B cell (primary cell): Measurements from ENCODE around the gene TRMT11. TPM values are rescaled to one million over a fixed set of nuclear protein-coding genes. Genes with fewer than 3 reads are reported as not detected.
"Not testable (repeated sequence)": the region's sequence is repeated elsewhere in the genome, so short reads cannot be mapped to it uniquely, and the experiment has no call there.

Source experiments
- ATAC-seq: fragments of 200-7000 bp; cut with Tn5 transposase; one replicate; pipeline ENCODE4 v1.10.0; 2021; ENCODE audit warnings: low read depth, mild to moderate bottlenecking, moderate number of reproducible peaks, moderate library complexity
- CTCF ChIA-PET: fragments of 350-600 bp; sonication (Branson Sonifier 250); formaldehyde crosslinking; loops from one replicate; lab custom pipeline; 2021; ENCODE audit warnings: antibody characterized with exemption, inconsistent platforms; lab: Charles Lee
- POLR2A ChIA-PET: fragments of 350-600 bp; sonication (Branson Sonifier 250); formaldehyde crosslinking; loops from one replicate; lab custom pipeline; 2021; ENCODE audit warnings: antibody characterized with exemption; lab: Charles Lee
- DNase-seq: peaks from one replicate; pipeline ENCODE4 v3.0.0; 2013
- H2AFZ ChIP-seq: 2 replicates; pipeline ENCODE4 v1.6.1; 2012; ENCODE audit warnings: mild to moderate bottlenecking, low read depth, low read length; ENCODE audit not compliant: insufficient read depth, poor library complexity, severe bottlenecking
- H3K27ac ChIP-seq, 2 donors: 1 replicate in 1 of 2; 2 replicates in 1 of 2; pipeline ENCODE4 v1.5.1; 2012 to 2013; ENCODE audit warnings: low read length in 2 of 2, mild to moderate bottlenecking in 2 of 2, moderate library complexity in 1 of 2
- H3K27me3 ChIP-seq, 4 experiments: fragments of 200-600 bp in 1 of 4; sonication (generic) in 1 of 4; replicated peaks in 1 of 4; 1 replicate in 2 of 4; 2 replicates in 2 of 4; pipeline versions ENCODE4 v1.6.1 to v1.7.0; 2013 to 2016; ENCODE audit warnings: low read length in 3 of 4, mild to moderate bottlenecking in 2 of 4, mixed read lengths in 1 of 4, moderate library complexity in 1 of 4; ENCODE audit not compliant: insufficient read depth in 4 of 4, control insufficient read depth in 3 of 4; ENCODE audit errors: control extremely low read depth in 1 of 4
- H3K36me3 ChIP-seq, 2 experiments: replicated peaks in 1 of 2; 1 replicate in 1 of 2; 2 replicates in 1 of 2; pipeline versions ENCODE4 v1.6.1 to v1.7.1; 2013; ENCODE audit warnings: low read length in 1 of 2; ENCODE audit not compliant: insufficient read depth in 2 of 2, control insufficient read depth in 1 of 2; ENCODE audit errors: control extremely low read depth in 1 of 2, extremely low read depth in 1 of 2
- H3K4me1 ChIP-seq, 2 donors: fragments of 200-600 bp in 1 of 2; sonication (generic) in 1 of 2; 1 replicate in 1 of 2; 2 replicates in 1 of 2; pipeline versions ENCODE4 v1.5.1 to v1.6.1; 2013 to 2017; ENCODE audit warnings: low read length in 2 of 2; ENCODE audit not compliant: control insufficient read depth in 2 of 2, insufficient read depth in 2 of 2
- H3K4me2 ChIP-seq: replicated peaks from 2 replicates; pipeline ENCODE3; 2012; ENCODE audit warnings: mild to moderate bottlenecking, low read depth, low read length; ENCODE audit not compliant: poor library complexity, severe bottlenecking
- H3K4me3 ChIP-seq, 5 experiments: fragments of 200-600 bp in 1 of 5; sonication (generic) in 1 of 5; 1 replicate in 3 of 5; 2 replicates in 2 of 5; pipeline versions ENCODE4 v1.5.1 to v1.7.0; 2011 to 2016; ENCODE audit warnings: low read length in 4 of 5, mild to moderate bottlenecking in 4 of 5, low read depth in 2 of 5, control low read depth in 1 of 5, moderate library complexity in 1 of 5; ENCODE audit not compliant: insufficient read depth in 1 of 5; ENCODE audit errors: control extremely low read depth in 1 of 5, extremely low read depth in 1 of 5
- H3K79me2 ChIP-seq: fragments of 200-600 bp; sonication (generic); one replicate; pipeline ENCODE4 v1.6.0; 2016; ENCODE audit warnings: low read length; ENCODE audit not compliant: control insufficient read depth, insufficient read depth
- H3K9ac ChIP-seq: fragments of 200-600 bp; sonication (generic); 2 replicates; pipeline ENCODE4 v1.6.1; 2017; ENCODE audit warnings: mild to moderate bottlenecking, low read length, moderate library complexity
- H3K9me3 ChIP-seq, 3 donors: one replicate each; pipeline versions ENCODE4 v1.6.1 to v1.7.1; 2013; ENCODE audit warnings: low read length in 2 of 3; ENCODE audit not compliant: control insufficient read depth in 2 of 3, insufficient read depth in 1 of 3; ENCODE audit errors: control extremely low read depth in 1 of 3
- H4K20me1 ChIP-seq: 2 replicates; pipeline ENCODE4 v1.6.0; 2012; ENCODE audit warnings: mild to moderate bottlenecking, low read length; ENCODE audit not compliant: insufficient read depth, control insufficient read depth, poor library complexity, severe bottlenecking
- H3K27ac Mint-ChIP-seq: one replicate; pipeline ENCODE4 v1.8.0; 2021; ENCODE audit warnings: mixed read lengths
- H3K27me3 Mint-ChIP-seq: one replicate; pipeline ENCODE4 v1.8.0; 2021; ENCODE audit warnings: mixed read lengths
- H3K4me1 Mint-ChIP-seq: one replicate; pipeline ENCODE4 v1.8.0; 2021; ENCODE audit warnings: mixed read lengths
- H3K4me3 Mint-ChIP-seq: one replicate; pipeline ENCODE4 v1.8.0; 2021; ENCODE audit warnings: mixed read lengths
- H3K9me3 Mint-ChIP-seq: one replicate; pipeline ENCODE4 v1.8.0; 2022; ENCODE audit warnings: mixed read lengths; ENCODE audit not compliant: insufficient read depth
- EZH2 ChIP-seq: IDR thresholded peaks from 2 replicates; pipeline ENCODE4 v1.6.1; 2012; ENCODE audit warnings: borderline replicate concordance, low read depth, mild to moderate bottlenecking, moderate library complexity, low read length; ENCODE audit not compliant: insufficient read depth, poor library complexity, severe bottlenecking
- WGBS: methylation state at CpG from one replicate; pipeline ENCODE4 v1.1.5; 2013; ENCODE audit warnings: missing lambda C conversion rate; ENCODE audit not compliant: insufficient coverage; 5-methylcytosine and 5-hydroxymethylcytosine counted together
- intact Hi-C: fragments of 100-400 bp; cut with micrococcal nuclease; formaldehyde crosslinking; loops from one replicate; pipeline ENCODE4 v1.10.0; 2022
- polyA plus RNA-seq: library from polyadenylated mRNA; depleted of rRNA; stranded (reverse); fragments of >200 nt; gene quantifications from 2 replicates; pipeline ENCODE4 v1.2.3, GENCODE V29; 2012
- total RNA-seq, 2 donors: library from RNA; stranded (reverse); fragments of 120-200 nt in 1 of 2; gene quantifications; 1 replicate in 1 of 2; 2 replicates in 1 of 2; pipeline versions ENCODE4 v1.2.3 to v1.2.4, GENCODE V29; 2013 to 2022
- TF ChIP-seq, protein P1 (sequence below): fragments of 200-600 bp; IDR thresholded peaks from one replicate; pipeline ENCODE4 v1.8.0; 2022; ENCODE audit warnings: antibody characterized with exemption, mild to moderate bottlenecking

The TRMT11 gene
- total and polyA plus RNA-seq, 2 donors (not counting 1 experiment from before 2014, with no cell fraction given) = 12.1 to 30.4 TPM

DNA sequence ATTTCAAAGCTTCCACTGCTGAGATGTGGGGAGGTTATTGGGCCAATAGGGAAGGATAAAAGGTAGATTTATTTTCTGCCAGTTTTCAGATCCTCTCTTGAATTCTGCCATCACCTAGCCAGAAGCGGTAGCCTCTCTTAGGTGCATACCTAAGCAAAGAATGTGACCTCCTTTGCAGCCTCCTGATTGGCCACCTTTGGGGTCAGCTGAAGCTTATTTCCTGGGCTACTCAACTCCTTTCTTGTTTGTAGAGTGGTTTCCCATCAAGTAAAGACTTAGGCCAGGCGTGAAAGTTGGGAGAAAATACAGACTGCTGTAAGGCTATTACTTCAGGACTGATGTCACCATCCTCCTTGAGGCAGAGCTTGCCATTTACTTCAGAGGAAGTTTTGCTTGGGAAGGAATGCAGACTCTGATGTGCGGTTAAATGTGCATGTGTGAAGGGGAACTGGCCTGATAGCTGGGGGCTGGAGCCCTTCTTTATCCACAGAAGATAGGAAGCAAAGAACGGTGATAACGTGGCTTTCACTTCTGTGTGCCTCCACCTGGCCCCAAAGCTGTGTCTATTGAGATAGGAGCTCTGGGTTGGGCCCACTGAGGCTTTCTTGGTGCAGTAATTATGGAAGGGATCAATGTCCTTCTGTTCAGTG is 70.1 kb downstream of the TRMT11 start:
- no peak overlapping the region for H3K4me3 Mint-ChIP-seq
- H3K36me3 ChIP-seq = no peaks in the 10 kb centered on the region
- H3K4me1 ChIP-seq = no peaks in the 10 kb centered on the region
- no peak overlapping the region for H3K9ac ChIP-seq
- H3K4me3 ChIP-seq = no peak overlapping the region
- no peaks in the 10 kb centered on the region for H3K9me3 ChIP-seq
- peaks cover 2% of the 10 kb centered on the region for H3K9me3 Mint-ChIP-seq
- no peak overlapping the region for H2AFZ ChIP-seq
- H3K27me3 Mint-ChIP-seq = no peaks in the 10 kb centered on the region
- TF ChIP-seq EZH2 = no peak
- TF ChIP-seq, protein P1, sequence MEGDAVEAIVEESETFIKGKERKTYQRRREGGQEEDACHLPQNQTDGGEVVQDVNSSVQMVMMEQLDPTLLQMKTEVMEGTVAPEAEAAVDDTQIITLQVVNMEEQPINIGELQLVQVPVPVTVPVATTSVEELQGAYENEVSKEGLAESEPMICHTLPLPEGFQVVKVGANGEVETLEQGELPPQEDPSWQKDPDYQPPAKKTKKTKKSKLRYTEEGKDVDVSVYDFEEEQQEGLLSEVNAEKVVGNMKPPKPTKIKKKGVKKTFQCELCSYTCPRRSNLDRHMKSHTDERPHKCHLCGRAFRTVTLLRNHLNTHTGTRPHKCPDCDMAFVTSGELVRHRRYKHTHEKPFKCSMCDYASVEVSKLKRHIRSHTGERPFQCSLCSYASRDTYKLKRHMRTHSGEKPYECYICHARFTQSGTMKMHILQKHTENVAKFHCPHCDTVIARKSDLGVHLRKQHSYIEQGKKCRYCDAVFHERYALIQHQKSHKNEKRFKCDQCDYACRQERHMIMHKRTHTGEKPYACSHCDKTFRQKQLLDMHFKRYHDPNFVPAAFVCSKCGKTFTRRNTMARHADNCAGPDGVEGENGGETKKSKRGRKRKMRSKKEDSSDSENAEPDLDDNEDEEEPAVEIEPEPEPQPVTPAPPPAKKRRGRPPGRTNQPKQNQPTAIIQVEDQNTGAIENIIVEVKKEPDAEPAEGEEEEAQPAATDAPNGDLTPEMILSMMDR = no peak
- CTCF ChIA-PET = no interaction called here
- WGBS = 80% methylated on average over 4 of the region's 5 CpGs
- no peak overlapping the region for H3K27ac ChIP-seq
- no peaks in the 10 kb centered on the region for H3K4me1 Mint-ChIP-seq
- POLR2A ChIA-PET = no interaction called here
- ATAC-seq = no peak
- no peak overlapping the region for H3K27ac Mint-ChIP-seq
- intact Hi-C loops = no loop called here
- H3K4me2 ChIP-seq = no peak overlapping the region
- H3K79me2 ChIP-seq = no peaks in the 10 kb centered on the region
- H3K27me3 ChIP-seq = no peaks in the 10 kb centered on the region
- no peak for DNase-seq
- no peaks in the 10 kb centered on the region for H4K20me1 ChIP-seq

- H3K27me3 ChIP-seq, POLR2A ChIA-PET, H3K9me3 Mint-ChIP-seq, H3K79me2 ChIP-seq, H3K4me1 ChIP-seq, H3K4me3 Mint-ChIP-seq, H3K27ac Mint-ChIP-seq, H3K27ac ChIP-seq, CTCF ChIA-PET, H3K4me1 Mint-ChIP-seq, DNase-seq, H4K20me1 ChIP-seq, H3K27me3 Mint-ChIP-seq, H2AFZ ChIP-seq, H3K4me2 ChIP-seq, H3K36me3 ChIP-seq, H3K4me3 ChIP-seq, H3K9ac ChIP-seq, ATAC-seq, H3K9me3 ChIP-seq, intact Hi-C loops: not testable (repeated sequence)
- no CpG with 5 or more reads among the region's 3 CpGs for WGBS
Measured at GRCh38 chr6:126058085-126058484, 71.7 kb downstream of the TRMT11 start.
